Spleen (tissue), 11 donors: ENCODE data around the gene LEKR1. TPM values are rescaled to one million over a fixed set of nuclear protein-coding genes. Genes with fewer than 3 reads are reported as not detected.
A peak's percentile ranks its signal among the peaks of the same experiment; 100 is the strongest.

ENCODE experiments used
- DNase-seq: peaks from one replicate; pipeline ENCODE4 v3.0.0-alpha.2; 2020
- H3K27ac ChIP-seq, 8 donors: fragments of 200-600 bp; sonication (generic) in 7 of 8; 1 replicate in 4 of 8; 2 replicates in 4 of 8; pipeline versions ENCODE4 v1.5.0 to v1.8.0; 2016 to 2021; ENCODE audit warnings: inconsistent platforms in 4 of 8, mild to moderate bottlenecking in 4 of 8, moderate library complexity in 1 of 8
- H3K27me3 ChIP-seq, 7 donors: fragments of 200-600 bp; sonication (generic) in 6 of 7; replicated peaks in 1 of 7; 1 replicate in 4 of 7; 2 replicates in 3 of 7; pipeline versions ENCODE4 v1.5.0 to v1.8.0; 2016 to 2021; ENCODE audit warnings: inconsistent platforms in 3 of 7, mild to moderate bottlenecking in 1 of 7
- H3K36me3 ChIP-seq, 6 donors: fragments of 200-600 bp; sonication (generic) in 5 of 6; 1 replicate in 4 of 6; 2 replicates in 2 of 6; pipeline versions ENCODE4 v1.5.0 to v1.8.0; 2016 to 2021; ENCODE audit warnings: inconsistent platforms in 2 of 6
- H3K4me1 ChIP-seq, 6 donors: fragments of 200-600 bp; sonication (generic) in 5 of 6; 1 replicate in 3 of 6; 2 replicates in 3 of 6; pipeline versions ENCODE4 v1.5.0 to v1.8.0; 2016 to 2021; ENCODE audit warnings: inconsistent platforms in 3 of 6
- H3K4me3 ChIP-seq, 8 donors: fragments of 200-600 bp; sonication (generic) in 7 of 8; 1 replicate in 4 of 8; 2 replicates in 4 of 8; pipeline versions ENCODE4 v1.5.0 to v1.8.0; 2016 to 2021; ENCODE audit warnings: inconsistent platforms in 4 of 8, mild to moderate bottlenecking in 4 of 8, moderate library complexity in 2 of 8
- H3K9me3 ChIP-seq, 8 donors: fragments of 200-600 bp; sonication (generic) in 7 of 8; 1 replicate in 4 of 8; 2 replicates in 4 of 8; pipeline versions ENCODE4 v1.5.0 to v1.8.0; 2016 to 2021; ENCODE audit warnings: inconsistent platforms in 4 of 8
- CTCF ChIP-seq, 11 experiments: fragments of 200-600 bp in 7 of 11; fragments of 450-650 bp in 4 of 11; sonication (generic) in 4 of 11; IDR thresholded peaks in 8 of 11; conservative IDR thresholded peaks in 3 of 11; 1 replicate in 7 of 11; 2 replicates in 4 of 11; pipeline versions ENCODE4 v1.4.0 to v1.8.0; 2016 to 2021; ENCODE audit warnings: antibody characterized with exemption in 11 of 11, inconsistent platforms in 4 of 11, mild to moderate bottlenecking in 1 of 11
- POLR2A ChIP-seq, 3 donors: fragments of 450-650 bp; IDR thresholded peaks; one replicate each; pipeline ENCODE4 v1.5.1; 2017; ENCODE audit warnings: antibody characterized with exemption in 3 of 3, mild to moderate bottlenecking in 1 of 3
- POLR2AphosphoS5 ChIP-seq, 3 donors: sonication (generic); formaldehyde crosslinking; IDR thresholded peaks; one replicate each; pipeline ENCODE4 v1.5.1; 2017; ENCODE audit warnings: antibody characterized with exemption in 3 of 3
- WGBS, 5 donors: extraction: QIAGEN DNeasy Blood & Tissue Kit in 3 of 5; methylation state at CpG; one replicate each; pipeline versions ENCODE4 v1.1.5 to v1.1.7; 2013 to 2018; 5-methylcytosine and 5-hydroxymethylcytosine counted together
- intact Hi-C: fragments of 100-400 bp; cut with DNase I; formaldehyde crosslinking; loops from one replicate; pipeline ENCODE4 v1.15.0; 2023; ENCODE audit warnings: low total_unique reads
- polyA plus RNA-seq, 3 donors: library from polyadenylated mRNA; stranded (reverse); fragments of 200-250 nt; gene quantifications; one replicate each; pipeline ENCODE4 v1.2.1, GENCODE V29; 2013
- total RNA-seq, 7 donors: library from RNA; depleted of rRNA in 3 of 7; stranded (reverse); fragments of >200 nt in 3 of 7; fragmentation: NEBNext Ultra II Directional in 4 of 7; extraction: Animal tissue kit (Norgen Biotek cat#: 25700) in 4 of 7; gene quantifications; one replicate each; pipeline versions ENCODE4 v1.1.0 to v1.2.1, GENCODE V29; 2016 to 2021
- donor health status: healthy with polysubstance abuse.
- donor health status: DM: no; HTN: no; CAD: no; lungs with moderate emphysema.
- donor health status: DM: no; HTN: no; CAD: no.
- donor health status: Bipolar disorder and iron deficiency.
- donor health status: healthy.
- donor health status: DM: no; HTN: no; CAD: no.
- donor health status: DM: yes; HTN: yes; CAD: no.

LEKR1 gene
- total and polyA plus RNA-seq, 10 donors, result 0.48 to 7.5 (median 2.5) TPM

GRCh38 chr3:157089455-157090221 is 263.5 kb downstream of the LEKR1 start:
- Histone ChIP-seq H3K4me3 (peak overlapping the region in 7 of 8 donors; percentile 4 to 77 (median 57)), H3K36me3 (no peaks in the 10 kb centered on the region), H3K9me3 (no peaks in the 10 kb centered on the region), H3K27me3 (peaks cover 0 to 4% (median 0%) of the 10 kb centered on the region in 7 donors), H3K4me1 (peaks cover 16 to 53% (median 38%) of the 10 kb centered on the region in 6 donors), H3K27ac (peak overlapping the region; percentile 95 to 99 (median 96))
- TF ChIP-seq POLR2AphosphoS5 (IDR thresholded peaks at IDR 0.05) (peak in 1 of 3 donors; percentile 6), CTCF (IDR thresholded peaks at IDR 0.05 in 8 of 11, conservative IDR thresholded peaks at IDR 0.05 in 3 of 11) (no peak)
- WGBS, 5 donors, result 10 to 24% (median 11%) methylated on average over 18 of the region's 18 CpGs
- no peak for DNase-seq
- intact Hi-C loops, result loop anchor here (5.0 to 10.0 kb wide), 3 partner anchors 43 to 535 kb away; partner anchors contain the start of genes SSR3 and TIPARP

- H3K4me3 ChIP-seq, result no peak overlapping the region
- peak overlapping the region in 5 of 8 donors; percentile 4 to 97 (median 95) for H3K27ac ChIP-seq
- peaks cover 0 to 4% (median 0%) of the 10 kb centered on the region in 7 donors for H3K27me3 ChIP-seq
- intact Hi-C loops, result loop anchor here (5.0 kb wide), 1 partner anchor 41 kb away; no protein-coding TSS in a partner anchor
- DNase-seq, result peak; percentile 9
- 41 to 65% (median 52%) methylated on average over 4 of the region's 4 CpGs for WGBS, 5 donors
- H3K9me3 ChIP-seq, result no peaks in the 10 kb centered on the region
- H3K36me3 ChIP-seq, result no peaks in the 10 kb centered on the region
- TF ChIP-seq POLR2A (IDR thresholded peaks at IDR 0.05) (no peak), CTCF (IDR thresholded peaks at IDR 0.05 in 8 of 11, conservative IDR thresholded peaks at IDR 0.05 in 3 of 11) (no peak), POLR2AphosphoS5 (IDR thresholded peaks at IDR 0.05) (no peak)
- H3K4me1 ChIP-seq, result peaks cover 16 to 52% (median 38%) of the 10 kb centered on the region in 6 donors
Observed at GRCh38 chr3:157091083-157091833, 265.1 kb downstream of the LEKR1 start.

- TF ChIP-seq POLR2A (IDR thresholded peaks at IDR 0.05) (no peak), POLR2AphosphoS5 (IDR thresholded peaks at IDR 0.05) (no peak), CTCF (IDR thresholded peaks at IDR 0.05 in 8 of 11, conservative IDR thresholded peaks at IDR 0.05 in 3 of 11) (no peak)
- Histone ChIP-seq H3K9me3 (no peaks in the 10 kb centered on the region), H3K4me3 (no peak overlapping the region), H3K36me3 (no peaks in the 10 kb centered on the region), H3K4me1 (peaks cover 16 to 43% (median 33%) of the 10 kb centered on the region in 6 donors), H3K27me3 (peaks cover 0 to 4% (median 0%) of the 10 kb centered on the region in 7 donors), H3K27ac (no peak overlapping the region)
- intact Hi-C loops, result loop anchor here (5.0 kb wide), 1 partner anchor 40 kb away; no protein-coding TSS in a partner anchor
- peak; percentile 36 for DNase-seq
- 73 to 89% (median 79%) methylated on average over 5 of the region's 5 CpGs for WGBS, 5 donors
Observed at GRCh38 chr3:157092230-157092629, 266.1 kb downstream of the LEKR1 start.
